ENCODE data around the gene GATA3.

Gene GATA3

GRCh38 chr10:8037941-8038894, 16.3 kb upstream of the GATA3 start:
- DNase-seq = no peak

- no peak for DNase-seq
These were observed 15.1 kb upstream of the GATA3 start for GRCh38 chr10:8039321-8039881.

- DNase-seq = no peak
These were observed 13.8 kb upstream of the GATA3 start for GRCh38 chr10:8040651-8041050.

GRCh38 chr10:8041284-8041991, 13.1 kb upstream of the GATA3 start:
- DNase-seq = no peak

GRCh38 chr10:8041992-8042720, 12.3 kb upstream of the GATA3 start:
- no peak for DNase-seq

- no peak for DNase-seq
These were observed 11.5 kb upstream of the GATA3 start for GRCh38 chr10:8042721-8043568.

GRCh38 chr10:8043569-8044306, 10.8 kb upstream of the GATA3 start:
- DNase-seq = no peak

- no peak for DNase-seq
These were observed 10.1 kb upstream of the GATA3 start for GRCh38 chr10:8044331-8044907.

- DNase-seq = no peak
These were observed 9.4 kb upstream of the GATA3 start for GRCh38 chr10:8044908-8045725.

GRCh38 chr10:8045726-8046494, 8.6 kb upstream of the GATA3 start:
- no peak for DNase-seq

GRCh38 chr10:8047452-8048280, 6.8 kb upstream of the GATA3 start:
- DNase-seq = no peak

GRCh38 chr10:8048281-8049008, 6.0 kb upstream of the GATA3 start:
- no peak for DNase-seq

GRCh38 chr10:8049045-8049864, 5.2 kb upstream of the GATA3 start:
- no peak for DNase-seq

- no peak for DNase-seq
These were observed 4.5 kb upstream of the GATA3 start for GRCh38 chr10:8049865-8050555.

GRCh38 chr10:8050556-8051108, 3.9 kb upstream of the GATA3 start:
- DNase-seq = no peak
